K562 (cell line): ENCODE data around the gene THEM5. TPM values are rescaled to one million over a fixed set of nuclear protein-coding genes. Genes with fewer than 3 reads are reported as not detected.

Source experiments
- ATAC-seq: fragments of 200-7000 bp; cut with Tn5 transposase; 3 replicates; pipeline ENCODE4 v1.9.1; 2020; ENCODE audit warnings: moderate library complexity
- BruUV-seq: library from RNA; stranded (reverse); fragments of 400-500 nt; replicated peaks from 2 replicates; lab custom pipeline; 2021; lab: Mats Ljungman, UMichigan
- CTCF ChIA-PET: fragments of 300-600 bp; formaldehyde crosslinking; extraction: SDS; loops from one replicate; lab custom pipeline; 2021; ENCODE audit warnings: low intra/inter-chr PET ratio; lab: Yijun Ruan, JAX
- POLR2A ChIA-PET: fragments of 300-600, 350-650 bp; sonication (Branson Sonifier 250); formaldehyde crosslinking; extraction: SDS; loops from one replicate; lab custom pipeline; 2021; ENCODE audit warnings: antibody characterized with exemption, inconsistent platforms; lab: Yijun Ruan, JAX
- DNase-seq, 4 experiments: peaks; one replicate each; pipeline versions ENCODE4 v3.0.0 to v3.0.0-alpha.2; 2011 to 2018; ENCODE audit warnings: low spot score in 3 of 4, mixed read lengths in 3 of 4; ENCODE audit errors: extremely low read depth in 1 of 4
- FAIRE-seq: peaks from 2 replicates; lab custom pipeline; 2011; peaks lifted over from hg19 to GRCh38; lab: Jason Lieb, UNC
- H2AFZ ChIP-seq: 2 replicates; pipeline ENCODE4 v1.6.0; 2011; ENCODE audit warnings: low read depth, low read length, control low read depth, inconsistent platforms
- H3K27ac ChIP-seq: fragments of 200-600 bp; 3 replicates; pipeline ENCODE4 v1.8.0; 2011; ENCODE audit warnings: low read depth, mild to moderate bottlenecking, control low read depth, inconsistent platforms, low read length, moderate library complexity, mixed read lengths; ENCODE audit errors: extremely low read depth
- H3K27me3 ChIP-seq, 2 experiments: fragments of 300-600 bp in 1 of 2; 2 replicates in 1 of 2; 3 replicates in 1 of 2; pipeline versions ENCODE4 v1.6.0 to v1.8.0; 2011; ENCODE audit warnings: inconsistent platforms in 2 of 2, low read length in 2 of 2, mild to moderate bottlenecking in 1 of 2, mixed read lengths in 1 of 2, moderate library complexity in 1 of 2; ENCODE audit not compliant: control insufficient read depth in 2 of 2, insufficient read depth in 2 of 2
- H3K36me3 ChIP-seq: fragments of 300-600 bp; 3 replicates; pipeline ENCODE4 v1.8.0; 2011; ENCODE audit warnings: mild to moderate bottlenecking, low read length, inconsistent platforms; ENCODE audit not compliant: control insufficient read depth, insufficient read depth
- H3K4me1 ChIP-seq, 2 experiments: fragments of 200-600 bp in 1 of 2; replicated peaks in 1 of 2; 2 replicates in 1 of 2; 3 replicates in 1 of 2; pipeline versions ENCODE4 v1.5.1 to v1.8.0; 2011; ENCODE audit warnings: inconsistent platforms in 2 of 2, low read length in 2 of 2, mild to moderate bottlenecking in 1 of 2, mixed read lengths in 1 of 2, moderate library complexity in 1 of 2; ENCODE audit not compliant: control insufficient read depth in 2 of 2, insufficient read depth in 2 of 2
- H3K4me2 ChIP-seq: 2 replicates; pipeline ENCODE4 v1.6.1; 2011; ENCODE audit warnings: low read length, control low read depth, inconsistent platforms, mixed read lengths; ENCODE audit not compliant: insufficient read depth
- H3K4me3 ChIP-seq: fragments of 200-600 bp; sonication (generic), shearing (Covaris generic); 2 replicates; pipeline ENCODE4 v1.5.1; 2016; ENCODE audit warnings: control low read depth, inconsistent platforms
- H3K79me2 ChIP-seq: fragments of 200-600 bp; 3 replicates; pipeline ENCODE4 v1.8.0; 2011; ENCODE audit warnings: low read length, inconsistent platforms; ENCODE audit not compliant: control insufficient read depth, insufficient read depth
- H3K9ac ChIP-seq, 2 experiments: 2 replicates each; pipeline versions ENCODE4 v1.6.0 to v1.6.1; 2011; ENCODE audit warnings: low read depth in 2 of 2, low read length in 2 of 2, control low read depth in 1 of 2, inconsistent platforms in 1 of 2, mild to moderate bottlenecking in 1 of 2, mixed read lengths in 1 of 2; ENCODE audit not compliant: insufficient read depth in 1 of 2
- H3K9me1 ChIP-seq: one replicate; pipeline ENCODE4 v1.6.0; 2011; ENCODE audit warnings: inconsistent platforms, mild to moderate bottlenecking, low read length, moderate library complexity; ENCODE audit not compliant: control insufficient read depth, insufficient read depth
- H3K9me3 ChIP-seq: replicated peaks from 2 replicates; pipeline ENCODE4 v1.5.1; 2011; ENCODE audit warnings: low read depth, low read length, inconsistent platforms; ENCODE audit not compliant: control insufficient read depth, insufficient read depth
- H4K20me1 ChIP-seq: replicated peaks from 2 replicates; pipeline ENCODE4 v1.6.1; 2011; ENCODE audit warnings: low read length, inconsistent platforms, mixed read lengths; ENCODE audit not compliant: control insufficient read depth, insufficient read depth
- CTCF ChIP-seq, 3 experiments: IDR thresholded peaks in 2 of 3; conservative IDR thresholded peaks in 1 of 3; 2 replicates each; pipeline ENCODE4 v1.5.1; 2011 to 2012; ENCODE audit warnings: low read length in 3 of 3, mild to moderate bottlenecking in 3 of 3, control low read depth in 2 of 3, improper control_type of control experiment in 1 of 3, inconsistent platforms in 1 of 3, low read depth in 1 of 3, mixed read lengths in 1 of 3, moderate library complexity in 1 of 3; ENCODE audit not compliant: insufficient read depth in 2 of 3
- ELF1 ChIP-seq: fragments of 200-800 bp; sonication (Bioruptor generic); IDR thresholded peaks from 2 replicates; pipeline ENCODE4 v1.6.1; 2016; ENCODE audit warnings: missing genetic modification characterization, missing compliant biosample characterization
- FOXO4 ChIP-seq: fragments of 450-650 bp; formaldehyde crosslinking; IDR thresholded peaks from 2 replicates; pipeline ENCODE4 v1.4.0; 2020; ENCODE audit warnings: mild to moderate bottlenecking, moderate library complexity
- HDAC6 ChIP-seq: IDR thresholded peaks from 2 replicates; pipeline ENCODE4 v1.6.1; 2012; ENCODE audit warnings: low read depth, mild to moderate bottlenecking, control low read depth, inconsistent platforms, low read length, moderate library complexity
- JUN ChIP-seq, 2 experiments: sonication (generic) in 1 of 2; formaldehyde crosslinking in 1 of 2; IDR thresholded peaks; 2 replicates each; pipeline versions ENCODE4 v1.6.1 to v1.8.0; 2012 to 2022; ENCODE audit warnings: borderline replicate concordance in 2 of 2, mild to moderate bottlenecking in 2 of 2, improper control_type of control experiment in 1 of 2, low read depth in 1 of 2, low read length in 1 of 2, missing genetic modification reagents in 1 of 2
- KLF13 ChIP-seq: fragments of 450-650 bp; IDR thresholded peaks from 2 replicates; pipeline ENCODE4 v1.6.1; 2016; ENCODE audit warnings: missing genetic modification characterization, low read depth, mild to moderate bottlenecking, missing compliant biosample characterization, moderate library complexity, borderline replicate concordance
- NEUROD1 ChIP-seq: fragments of 150-350 bp; IDR thresholded peaks from 2 replicates; pipeline ENCODE4 v1.6.1; 2014; ENCODE audit warnings: borderline replicate concordance, low read length, low read depth; ENCODE audit not compliant: partially characterized antibody
- RAD21 ChIP-seq, 2 experiments: fragments of 250-450 bp in 1 of 2; fragments of 450-650 bp in 1 of 2; sonication (Bioruptor Pico) in 1 of 2; formaldehyde crosslinking in 1 of 2; IDR thresholded peaks in 1 of 2; conservative IDR thresholded peaks in 1 of 2; 2 replicates each; pipeline versions ENCODE4 v1.4.0 to v1.8.0; 2020 to 2022; ENCODE audit warnings: mild to moderate bottlenecking in 2 of 2, moderate library complexity in 1 of 2
- RAD51 ChIP-seq: fragments of 450-650 bp; IDR thresholded peaks from 2 replicates; pipeline ENCODE4 v1.7.1; 2016; ENCODE audit warnings: low read depth, mild to moderate bottlenecking, borderline replicate concordance
- RBM15 ChIP-seq: fragments of 200-400 bp; formaldehyde crosslinking; IDR thresholded peaks from 2 replicates; pipeline ENCODE4 v1.6.1; 2018; ENCODE audit warnings: mild to moderate bottlenecking, low read length, moderate library complexity; ENCODE audit not compliant: insufficient read depth
- RFX1 ChIP-seq: fragments of 450-650 bp; IDR thresholded peaks from 2 replicates; pipeline ENCODE4 v1.6.1; 2016; ENCODE audit warnings: mild to moderate bottlenecking, moderate library complexity
- SAFB2 ChIP-seq: fragments of 200-400 bp; formaldehyde crosslinking; IDR thresholded peaks from 2 replicates; pipeline ENCODE4 v1.6.1; 2018; ENCODE audit warnings: borderline replicate concordance, low read length, low read depth, moderate library complexity; ENCODE audit not compliant: severe bottlenecking
- SIN3A ChIP-seq, 2 experiments: fragments of 150-350 bp in 1 of 2; IDR thresholded peaks; 2 replicates each; pipeline ENCODE4 v1.6.1; 2011 to 2016; ENCODE audit warnings: borderline replicate concordance in 2 of 2, low read depth in 2 of 2, low read length in 2 of 2, mild to moderate bottlenecking in 2 of 2, moderate library complexity in 2 of 2; ENCODE audit not compliant: control insufficient read depth in 1 of 2
- ZNF146 ChIP-seq: IDR thresholded peaks from one replicate; pipeline ENCODE4 v1.6.1; 2018; ENCODE audit warnings: missing compliant biosample characterization; ENCODE audit not compliant: unreplicated experiment
- ZNF24 ChIP-seq: fragments of 450-650 bp; IDR thresholded peaks from 2 replicates; pipeline ENCODE4 v1.6.1; 2016
- WGBS: fragments of 100-300 bp; shearing (Covaris generic); methylation state at CpG from one replicate; pipeline ENCODE4 v1.1.6; 2016; ENCODE audit warnings: low coverage, mixed read lengths; ENCODE audit not compliant: insufficient coverage; ENCODE audit errors: missing lambda C conversion rate; 5-methylcytosine and 5-hydroxymethylcytosine counted together
- in situ Hi-C: fragments of 300-500 bp; cut with MboI; formaldehyde crosslinking; loops from 4 replicates; pipeline ENCODE4 v1.15.0; 2018; ENCODE audit warnings: inconsistent platforms, mixed read lengths
- intact Hi-C: fragments of 100-400 bp; cut with micrococcal nuclease; formaldehyde crosslinking; loops from 2 replicates; pipeline ENCODE4 v1.14.2; 2022
- polyA plus RNA-seq, 8 experiments: library from polyadenylated mRNA; depleted of rRNA in 4 of 8; stranded (reverse) in 5 of 8; unstranded in 3 of 8; fragments of >200 nt; fragmentation: Nextera tagmentation in 2 of 8; fragmentation: Illumina TruSeq in 1 of 8; extraction: Ambion mirVana in 2 of 8; extraction: Trizol in 1 of 8; gene quantifications; 2 replicates each; pipeline versions ENCODE4 v1.2.1 to v1.2.3, GENCODE V29; 2011 to 2014; ENCODE audit warnings: inconsistent platforms in 1 of 8, missing spikeins in 1 of 8
- total RNA-seq, 7 experiments: library from RNA; depleted of rRNA in 6 of 7; stranded (reverse); fragments of >200 nt in 6 of 7; fragmentation: Illumina TruSeq in 2 of 7; extraction: Trizol in 2 of 7; gene quantifications; 2 replicates each; pipeline versions ENCODE4 v1.2.1 to v1.2.3, GENCODE V29; 2011 to 2021; ENCODE audit warnings: low replicate concordance in 1 of 7

Gene THEM5
- total and polyA plus RNA-seq, 9 of the 15 experiments (the other 6 are each of a cell fraction or from before 2014, with no cell fraction given), result not detected

DNA sequence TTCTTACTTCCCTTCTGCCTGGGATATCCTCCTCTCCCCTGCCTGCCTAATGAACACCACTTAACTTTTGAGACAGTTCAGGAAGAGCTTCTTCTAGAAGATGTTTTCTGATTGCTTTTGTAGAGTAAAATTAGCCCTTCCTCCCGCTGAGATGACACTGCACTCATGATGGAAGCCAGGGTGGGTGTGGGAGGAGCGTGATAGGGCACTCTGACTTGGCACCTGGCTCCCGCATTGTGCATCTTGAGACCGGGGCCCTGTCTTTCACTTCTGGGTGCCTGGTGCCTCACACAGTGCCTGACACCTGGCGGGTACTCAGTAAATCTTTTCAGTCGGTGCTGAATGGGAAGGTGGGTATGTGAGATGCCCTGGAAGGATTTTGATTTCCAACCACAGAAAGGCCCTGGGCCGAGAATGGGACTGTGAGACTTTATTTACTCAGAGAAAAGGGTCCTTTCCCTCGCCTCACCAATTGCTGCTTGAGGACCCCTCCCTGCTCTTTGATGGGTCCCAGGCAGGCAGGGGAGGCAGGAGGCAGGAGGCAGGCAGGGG is 6.8 kb downstream of the THEM5 start (continued):
- TF ChIP-seq NEUROD1 (no peak), HDAC6 (no peak), ZNF24 (no peak), FOXO4 (no peak)
- TF ChIP-seq, all 486 proteins: peak for 0

DNA sequence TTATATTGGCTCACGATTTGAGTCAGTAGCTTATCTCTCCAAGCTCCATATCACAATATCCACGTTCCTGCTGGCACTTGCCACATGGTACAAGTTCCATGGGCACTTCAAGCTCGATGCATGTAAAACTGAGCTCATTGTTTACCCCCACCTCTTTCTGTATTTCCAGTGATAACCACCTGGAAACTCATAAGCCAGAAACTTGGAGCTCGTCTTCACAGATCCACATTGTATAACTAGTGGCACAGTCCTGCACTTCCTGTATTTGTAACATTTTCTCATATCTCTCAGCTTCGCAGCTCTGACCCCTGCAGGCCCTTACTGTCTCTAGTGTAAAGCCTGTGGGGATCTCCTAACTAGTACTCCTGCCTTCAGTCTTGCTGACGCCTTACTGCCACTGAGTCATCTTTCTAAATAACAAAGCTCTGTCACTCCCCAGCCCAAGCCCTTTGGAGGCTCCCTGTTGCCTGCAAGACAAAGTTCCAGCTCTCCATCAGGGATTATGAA is 7.4 kb downstream of the THEM5 start:
- Histone ChIP-seq H4K20me1 (0 out of 2 replicates have a peak, but pooled peaks cover 3% of the 10 kb centered on the region), H3K4me3 (no peak overlapping the region), H3K27ac (peak overlapping the region; percentile 44; the same call in 1 of the 3 replicates), H2AFZ (peak overlapping the region; percentile 90), H3K27me3 (peaks cover 21 to 39% of the 10 kb centered on the region in 2 experiments), H3K79me2 (no peaks in the 10 kb centered on the region), H3K36me3 (no peaks in the 10 kb centered on the region), H3K9me3 (no peaks in the 10 kb centered on the region), H3K9ac (no peak overlapping the region), H3K9me1 (peaks cover 4% of the 10 kb centered on the region), H3K4me2 (peak overlapping the region; percentile 58), H3K4me1 (peaks cover 5 to 9% of the 10 kb centered on the region in 2 experiments; a peak in 3 of 5 replicates)
- ChIA-PET CTCF (interaction anchor here (0.6 kb wide), 1 partner anchor 18 kb away, joined by 3 read pairs; no protein-coding TSS in a partner anchor), POLR2A (interaction anchor here (0.6 to 1.4 kb wide), 5 partner anchors 10 to 666 kb away, joined by 3 to 4 read pairs (median 3); no protein-coding TSS in a partner anchor)
- FAIRE-seq (peak; percentile 82), ATAC-seq (peak; percentile 92), DNase-seq (peak; percentile 47 to 72 (median 56))
- 10% methylated on average over 6 of the region's 6 CpGs for WGBS
- no TSS peak for BruUV-seq
- in situ Hi-C loops (no loop called here), intact Hi-C loops (no loop called here)
- no peak for TF ChIP-seq SIN3A (IDR thresholded peaks at IDR 0.05; ENCODE audit: borderline replicate concordance in 2 of 2, control insufficient read depth in 1 of 2, low read depth in 2 of 2, low read length in 2 of 2)
- TF ChIP-seq CTCF (IDR thresholded peaks at IDR 0.05 in 2 of 3, conservative IDR thresholded peaks at IDR 0.05 in 1 of 3; ENCODE audit: insufficient read depth in 2 of 3, low read depth in 1 of 3, low read length in 3 of 3), result peak; percentile 35 to 46 (median 39); a peak in 3 of 6 replicates
- no peak for TF ChIP-seq RFX1
- peak; percentile 50; the same call in 1 of the 2 replicates for TF ChIP-seq JUN (IDR thresholded peaks at IDR 0.05; ENCODE audit: borderline replicate concordance, low read depth, low read length)
- TF ChIP-seq JUN (CRISPR knock-in tag; IDR thresholded peaks at IDR 0.05; ENCODE audit: borderline replicate concordance), result no peak
- TF ChIP-seq KLF13 (tag), result no peak
- peak in 1 of 2 experiments; percentile 41; a peak in 2 of 4 replicates for TF ChIP-seq RAD21 (CRISPR knock-in tag; conservative IDR thresholded peaks at IDR 0.05 in 1 of 2, IDR thresholded peaks at IDR 0.05 in 1 of 2)
- TF ChIP-seq HDAC6, result no peak
- peak; percentile 70 for TF ChIP-seq ELF1 (tag)
- TF ChIP-seq SAFB2, result no peak
- no peak for TF ChIP-seq ZNF146 (CRISPR knock-in tag)
- TF ChIP-seq RBM15, result no peak
- 0 out of 2 replicates have a peak, but pooled peaks have one; percentile 17 for TF ChIP-seq RAD51
